Measurements from ENCODE around the gene NUBPL.

DNA sequence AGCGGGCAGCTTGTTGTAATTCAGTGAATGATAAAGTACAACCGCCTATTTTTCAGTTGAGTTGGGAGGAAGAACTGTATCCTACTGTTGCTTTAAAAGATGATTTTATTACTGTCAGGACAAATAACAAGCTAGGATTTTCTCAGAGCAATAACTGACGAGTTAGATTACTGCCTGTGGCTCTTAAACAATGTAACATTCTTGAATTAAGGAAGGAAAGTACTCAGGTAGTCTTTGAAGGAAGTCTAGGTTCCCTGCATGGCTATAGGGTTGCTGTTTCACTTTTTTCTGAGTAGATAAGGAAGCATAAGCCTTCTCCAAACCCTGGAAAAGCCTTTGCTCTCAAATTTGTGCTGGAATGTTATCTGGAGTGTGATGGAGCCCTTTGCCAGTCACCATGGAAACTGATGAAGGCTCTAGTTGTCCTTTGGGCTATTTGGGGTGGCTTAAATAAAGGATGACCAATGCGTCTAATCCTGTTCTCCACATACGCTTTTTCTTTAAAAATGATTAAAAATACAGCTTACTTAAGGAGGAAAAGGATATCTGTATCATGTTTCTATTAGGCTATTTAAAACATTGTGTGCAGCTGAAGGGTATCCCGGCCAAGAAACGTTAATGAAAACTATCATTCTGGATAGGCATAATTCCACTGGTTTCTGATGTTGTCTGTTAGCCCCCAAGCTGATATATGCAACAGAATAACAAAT is 17.7 kb downstream of the NUBPL start:
- TF ChIP-seq CTCF (IDR thresholded peaks at IDR 0.05) (no peak), POLR2AphosphoS5 (IDR thresholded peaks at IDR 0.05; ENCODE audit: low read depth, low read length) (no peak), SIN3A (IDR thresholded peaks at IDR 0.05; ENCODE audit: borderline replicate concordance, insufficient read depth, low read depth, low read length) (no peak), TCF7L2 (IDR thresholded peaks at IDR 0.05; ENCODE audit: low read depth, low read length) (no peak)
- TF ChIP-seq, protein P1, sequence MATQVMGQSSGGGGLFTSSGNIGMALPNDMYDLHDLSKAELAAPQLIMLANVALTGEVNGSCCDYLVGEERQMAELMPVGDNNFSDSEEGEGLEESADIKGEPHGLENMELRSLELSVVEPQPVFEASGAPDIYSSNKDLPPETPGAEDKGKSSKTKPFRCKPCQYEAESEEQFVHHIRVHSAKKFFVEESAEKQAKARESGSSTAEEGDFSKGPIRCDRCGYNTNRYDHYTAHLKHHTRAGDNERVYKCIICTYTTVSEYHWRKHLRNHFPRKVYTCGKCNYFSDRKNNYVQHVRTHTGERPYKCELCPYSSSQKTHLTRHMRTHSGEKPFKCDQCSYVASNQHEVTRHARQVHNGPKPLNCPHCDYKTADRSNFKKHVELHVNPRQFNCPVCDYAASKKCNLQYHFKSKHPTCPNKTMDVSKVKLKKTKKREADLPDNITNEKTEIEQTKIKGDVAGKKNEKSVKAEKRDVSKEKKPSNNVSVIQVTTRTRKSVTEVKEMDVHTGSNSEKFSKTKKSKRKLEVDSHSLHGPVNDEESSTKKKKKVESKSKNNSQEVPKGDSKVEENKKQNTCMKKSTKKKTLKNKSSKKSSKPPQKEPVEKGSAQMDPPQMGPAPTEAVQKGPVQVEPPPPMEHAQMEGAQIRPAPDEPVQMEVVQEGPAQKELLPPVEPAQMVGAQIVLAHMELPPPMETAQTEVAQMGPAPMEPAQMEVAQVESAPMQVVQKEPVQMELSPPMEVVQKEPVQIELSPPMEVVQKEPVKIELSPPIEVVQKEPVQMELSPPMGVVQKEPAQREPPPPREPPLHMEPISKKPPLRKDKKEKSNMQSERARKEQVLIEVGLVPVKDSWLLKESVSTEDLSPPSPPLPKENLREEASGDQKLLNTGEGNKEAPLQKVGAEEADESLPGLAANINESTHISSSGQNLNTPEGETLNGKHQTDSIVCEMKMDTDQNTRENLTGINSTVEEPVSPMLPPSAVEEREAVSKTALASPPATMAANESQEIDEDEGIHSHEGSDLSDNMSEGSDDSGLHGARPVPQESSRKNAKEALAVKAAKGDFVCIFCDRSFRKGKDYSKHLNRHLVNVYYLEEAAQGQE (IDR thresholded peaks at IDR 0.05; ENCODE audit: insufficient read depth in 1 of 2, low read depth in 2 of 2, low read length in 1 of 2) = no peak
